Measurements from ENCODE around the gene CAGE1.

DNA sequence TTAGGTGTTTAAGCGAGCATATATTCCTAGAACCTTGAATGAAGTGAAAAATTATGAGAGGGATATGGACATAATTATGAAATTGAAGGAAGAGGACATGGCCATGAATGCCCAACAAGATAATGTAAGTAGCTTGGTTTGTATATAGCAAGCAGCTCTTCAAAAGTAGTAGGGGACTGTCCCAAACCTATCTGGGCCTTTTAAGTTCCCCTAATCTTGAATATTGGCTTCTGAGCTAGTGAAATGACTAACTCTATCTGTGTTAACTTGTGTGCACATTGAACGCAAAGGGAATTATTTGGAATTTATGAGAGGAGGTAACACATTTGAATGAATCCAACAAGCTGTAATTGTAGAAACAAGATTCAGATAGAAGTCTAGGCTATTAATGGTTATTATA is 21.8 kb upstream of the CAGE1 start:
- TF ChIP-seq, protein P1, sequence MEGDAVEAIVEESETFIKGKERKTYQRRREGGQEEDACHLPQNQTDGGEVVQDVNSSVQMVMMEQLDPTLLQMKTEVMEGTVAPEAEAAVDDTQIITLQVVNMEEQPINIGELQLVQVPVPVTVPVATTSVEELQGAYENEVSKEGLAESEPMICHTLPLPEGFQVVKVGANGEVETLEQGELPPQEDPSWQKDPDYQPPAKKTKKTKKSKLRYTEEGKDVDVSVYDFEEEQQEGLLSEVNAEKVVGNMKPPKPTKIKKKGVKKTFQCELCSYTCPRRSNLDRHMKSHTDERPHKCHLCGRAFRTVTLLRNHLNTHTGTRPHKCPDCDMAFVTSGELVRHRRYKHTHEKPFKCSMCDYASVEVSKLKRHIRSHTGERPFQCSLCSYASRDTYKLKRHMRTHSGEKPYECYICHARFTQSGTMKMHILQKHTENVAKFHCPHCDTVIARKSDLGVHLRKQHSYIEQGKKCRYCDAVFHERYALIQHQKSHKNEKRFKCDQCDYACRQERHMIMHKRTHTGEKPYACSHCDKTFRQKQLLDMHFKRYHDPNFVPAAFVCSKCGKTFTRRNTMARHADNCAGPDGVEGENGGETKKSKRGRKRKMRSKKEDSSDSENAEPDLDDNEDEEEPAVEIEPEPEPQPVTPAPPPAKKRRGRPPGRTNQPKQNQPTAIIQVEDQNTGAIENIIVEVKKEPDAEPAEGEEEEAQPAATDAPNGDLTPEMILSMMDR (IDR thresholded peaks at IDR 0.05): no peak
- TF ChIP-seq RARB (CRISPR knock-in tag; IDR thresholded peaks at IDR 0.05) (no peak), RAD21 (conservative IDR thresholded peaks at IDR 0.05 in 1 of 2, IDR thresholded peaks at IDR 0.05 in 1 of 2) (no peak), JUNB (IDR thresholded peaks at IDR 0.05) (no peak), RCOR1 (IDR thresholded peaks at IDR 0.05; ENCODE audit: low read depth, low read length) (no peak), CEBPB (IDR thresholded peaks at IDR 0.05) (no peak), HOXA7 (CRISPR knock-in tag; IDR thresholded peaks at IDR 0.05) (no peak)
- TF ChIP-seq, protein P2, sequence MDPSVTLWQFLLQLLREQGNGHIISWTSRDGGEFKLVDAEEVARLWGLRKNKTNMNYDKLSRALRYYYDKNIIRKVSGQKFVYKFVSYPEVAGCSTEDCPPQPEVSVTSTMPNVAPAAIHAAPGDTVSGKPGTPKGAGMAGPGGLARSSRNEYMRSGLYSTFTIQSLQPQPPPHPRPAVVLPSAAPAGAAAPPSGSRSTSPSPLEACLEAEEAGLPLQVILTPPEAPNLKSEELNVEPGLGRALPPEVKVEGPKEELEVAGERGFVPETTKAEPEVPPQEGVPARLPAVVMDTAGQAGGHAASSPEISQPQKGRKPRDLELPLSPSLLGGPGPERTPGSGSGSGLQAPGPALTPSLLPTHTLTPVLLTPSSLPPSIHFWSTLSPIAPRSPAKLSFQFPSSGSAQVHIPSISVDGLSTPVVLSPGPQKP (IDR thresholded peaks at IDR 0.05; ENCODE audit: low read depth, low read length): no peak
- TF ChIP-seq, protein P3, sequence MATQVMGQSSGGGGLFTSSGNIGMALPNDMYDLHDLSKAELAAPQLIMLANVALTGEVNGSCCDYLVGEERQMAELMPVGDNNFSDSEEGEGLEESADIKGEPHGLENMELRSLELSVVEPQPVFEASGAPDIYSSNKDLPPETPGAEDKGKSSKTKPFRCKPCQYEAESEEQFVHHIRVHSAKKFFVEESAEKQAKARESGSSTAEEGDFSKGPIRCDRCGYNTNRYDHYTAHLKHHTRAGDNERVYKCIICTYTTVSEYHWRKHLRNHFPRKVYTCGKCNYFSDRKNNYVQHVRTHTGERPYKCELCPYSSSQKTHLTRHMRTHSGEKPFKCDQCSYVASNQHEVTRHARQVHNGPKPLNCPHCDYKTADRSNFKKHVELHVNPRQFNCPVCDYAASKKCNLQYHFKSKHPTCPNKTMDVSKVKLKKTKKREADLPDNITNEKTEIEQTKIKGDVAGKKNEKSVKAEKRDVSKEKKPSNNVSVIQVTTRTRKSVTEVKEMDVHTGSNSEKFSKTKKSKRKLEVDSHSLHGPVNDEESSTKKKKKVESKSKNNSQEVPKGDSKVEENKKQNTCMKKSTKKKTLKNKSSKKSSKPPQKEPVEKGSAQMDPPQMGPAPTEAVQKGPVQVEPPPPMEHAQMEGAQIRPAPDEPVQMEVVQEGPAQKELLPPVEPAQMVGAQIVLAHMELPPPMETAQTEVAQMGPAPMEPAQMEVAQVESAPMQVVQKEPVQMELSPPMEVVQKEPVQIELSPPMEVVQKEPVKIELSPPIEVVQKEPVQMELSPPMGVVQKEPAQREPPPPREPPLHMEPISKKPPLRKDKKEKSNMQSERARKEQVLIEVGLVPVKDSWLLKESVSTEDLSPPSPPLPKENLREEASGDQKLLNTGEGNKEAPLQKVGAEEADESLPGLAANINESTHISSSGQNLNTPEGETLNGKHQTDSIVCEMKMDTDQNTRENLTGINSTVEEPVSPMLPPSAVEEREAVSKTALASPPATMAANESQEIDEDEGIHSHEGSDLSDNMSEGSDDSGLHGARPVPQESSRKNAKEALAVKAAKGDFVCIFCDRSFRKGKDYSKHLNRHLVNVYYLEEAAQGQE (IDR thresholded peaks at IDR 0.05): no peak

All from A549 (cell line).